OCI-LY1 (cell line): Measurements from ENCODE around the gene STAP1.

Experiments used
- H2AFZ ChIP-seq: fragments of 200-600 bp; sonication (generic), shearing (Covaris generic); 2 replicates; pipeline ENCODE4 v1.6.0; 2014; ENCODE audit warnings: antibody characterized with exemption, mild to moderate bottlenecking, low read length
- H3F3A ChIP-seq: fragments of 200-600 bp; sonication (generic), shearing (Covaris generic); 2 replicates; pipeline ENCODE4 v1.6.0; 2014; ENCODE audit warnings: mild to moderate bottlenecking, antibody characterized with exemption, low read length, moderate library complexity; ENCODE audit not compliant: insufficient read depth
- H3K27ac ChIP-seq: fragments of 200-600 bp; sonication (generic); 2 replicates; pipeline ENCODE4 v1.5.1; 2014; ENCODE audit warnings: low read length, mixed run types, mild to moderate bottlenecking, low read depth; ENCODE audit not compliant: poor library complexity, severe bottlenecking
- H3K27me3 ChIP-seq: fragments of 200-600 bp; sonication (generic); 2 replicates; pipeline ENCODE4 v1.6.0; 2014; ENCODE audit warnings: antibody characterized with exemption, mild to moderate bottlenecking, low read length, moderate library complexity; ENCODE audit not compliant: insufficient read depth
- H3K36me3 ChIP-seq: fragments of 200-600 bp; sonication (generic); 2 replicates; pipeline ENCODE4 v1.6.1; 2014; ENCODE audit warnings: mild to moderate bottlenecking, antibody characterized with exemption, low read length, moderate library complexity, mixed read lengths; ENCODE audit not compliant: insufficient read depth
- H3K4me1 ChIP-seq: fragments of 200-600 bp; sonication (generic); 2 replicates; pipeline ENCODE4 v1.5.1; 2014; ENCODE audit warnings: mild to moderate bottlenecking, low read length, moderate library complexity; ENCODE audit not compliant: insufficient read depth, severe bottlenecking
- H3K4me2 ChIP-seq: fragments of 200-600 bp; sonication (generic), shearing (Covaris generic); 2 replicates; pipeline ENCODE4 v1.6.1; 2014; ENCODE audit warnings: low read length
- H3K4me3 ChIP-seq: fragments of 200-600 bp; sonication (generic); 2 replicates; pipeline ENCODE4 v1.5.1; 2014; ENCODE audit warnings: low read length, low read depth, mild to moderate bottlenecking, mixed read lengths; ENCODE audit not compliant: poor library complexity, severe bottlenecking
- H3K79me2 ChIP-seq: fragments of 200-600 bp; shearing (Covaris generic); 2 replicates; pipeline ENCODE4 v1.6.1; 2016; ENCODE audit warnings: mixed run types, low read length, mixed read lengths; ENCODE audit not compliant: insufficient read depth
- H3K9ac ChIP-seq: fragments of 200-600 bp; sonication (generic), shearing (Covaris generic); 2 replicates; pipeline ENCODE4 v1.6.1; 2014; ENCODE audit warnings: mild to moderate bottlenecking, low read length, mixed read lengths
- H3K9me2 ChIP-seq: fragments of 200-600 bp; sonication (generic), shearing (Covaris generic); 2 replicates; pipeline ENCODE4 v1.6.1; 2014; ENCODE audit warnings: low read depth, mild to moderate bottlenecking, low read length, mixed read lengths
- H3K9me3 ChIP-seq: fragments of 200-600 bp; shearing (Covaris generic); 2 replicates; pipeline ENCODE4 v1.6.1; 2014; ENCODE audit warnings: low read length, mixed read lengths
- H4K20me1 ChIP-seq: fragments of 200-600 bp; sonication (generic), shearing (Covaris generic); 2 replicates; pipeline ENCODE4 v1.6.0; 2016; ENCODE audit warnings: mild to moderate bottlenecking, low read length; ENCODE audit not compliant: insufficient read depth
- EZH2 ChIP-seq: fragments of 200-600 bp; sonication (generic), shearing (Covaris generic); IDR thresholded peaks from 2 replicates; pipeline ENCODE4 v1.8.0; 2017; ENCODE audit warnings: borderline replicate concordance, mixed run types, mild to moderate bottlenecking, antibody characterized with exemption, low read length, moderate library complexity, mixed read lengths
- TF ChIP-seq, protein P1 (sequence below): fragments of 200-600 bp; sonication (generic), shearing (Covaris generic); IDR thresholded peaks from 2 replicates; pipeline ENCODE4 v1.5.1; 2017; ENCODE audit warnings: mild to moderate bottlenecking, antibody characterized with exemption, low read length, moderate library complexity, mixed read lengths

The STAP1 gene

GRCh38 chr4:67539830-67540229 lies 18.7 kb upstream of the STAP1 start:
- Histone ChIP-seq H3K9me3 (peaks cover 3% of the 10 kb centered on the region; the same call in 1 of the 2 replicates), H2AFZ (no peak overlapping the region), H3K27me3 (no peaks in the 10 kb centered on the region), H3K36me3 (peaks cover 84% of the 10 kb centered on the region), H3K9ac (no peak overlapping the region), H4K20me1 (no peaks in the 10 kb centered on the region), H3F3A (no peaks in the 10 kb centered on the region), H3K4me3 (no peak overlapping the region), H3K79me2 (peaks cover 42% of the 10 kb centered on the region), H3K9me2 (no peaks in the 10 kb centered on the region), H3K4me1 (peaks cover 22% of the 10 kb centered on the region), H3K27ac (no peak overlapping the region), H3K4me2 (no peak overlapping the region)
- TF ChIP-seq, protein P1, sequence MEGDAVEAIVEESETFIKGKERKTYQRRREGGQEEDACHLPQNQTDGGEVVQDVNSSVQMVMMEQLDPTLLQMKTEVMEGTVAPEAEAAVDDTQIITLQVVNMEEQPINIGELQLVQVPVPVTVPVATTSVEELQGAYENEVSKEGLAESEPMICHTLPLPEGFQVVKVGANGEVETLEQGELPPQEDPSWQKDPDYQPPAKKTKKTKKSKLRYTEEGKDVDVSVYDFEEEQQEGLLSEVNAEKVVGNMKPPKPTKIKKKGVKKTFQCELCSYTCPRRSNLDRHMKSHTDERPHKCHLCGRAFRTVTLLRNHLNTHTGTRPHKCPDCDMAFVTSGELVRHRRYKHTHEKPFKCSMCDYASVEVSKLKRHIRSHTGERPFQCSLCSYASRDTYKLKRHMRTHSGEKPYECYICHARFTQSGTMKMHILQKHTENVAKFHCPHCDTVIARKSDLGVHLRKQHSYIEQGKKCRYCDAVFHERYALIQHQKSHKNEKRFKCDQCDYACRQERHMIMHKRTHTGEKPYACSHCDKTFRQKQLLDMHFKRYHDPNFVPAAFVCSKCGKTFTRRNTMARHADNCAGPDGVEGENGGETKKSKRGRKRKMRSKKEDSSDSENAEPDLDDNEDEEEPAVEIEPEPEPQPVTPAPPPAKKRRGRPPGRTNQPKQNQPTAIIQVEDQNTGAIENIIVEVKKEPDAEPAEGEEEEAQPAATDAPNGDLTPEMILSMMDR = no peak
- no peak for TF ChIP-seq EZH2

DNA sequence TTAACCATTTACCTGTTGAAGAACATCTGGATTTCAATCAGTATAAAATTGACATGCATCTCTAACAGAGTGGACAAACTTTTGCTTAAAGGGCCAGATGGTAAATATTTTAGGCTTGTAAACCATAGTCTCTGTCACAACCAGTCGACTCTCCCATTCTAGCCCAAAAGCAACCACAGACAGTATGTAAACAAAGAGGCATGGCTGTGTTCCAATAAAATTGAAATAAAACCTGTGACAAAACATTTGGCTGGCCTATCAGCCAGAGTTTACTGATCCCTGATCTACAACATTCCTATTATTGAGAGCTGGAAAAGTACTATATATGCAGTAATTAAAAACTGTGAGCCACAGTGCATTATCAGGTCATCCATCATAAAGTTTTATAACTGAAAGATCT lies 16.5 kb upstream of the STAP1 start:
- TF ChIP-seq, protein P1 = no peak
- TF ChIP-seq EZH2 = no peak
- no peak overlapping the region for H2AFZ ChIP-seq
- H3K9me3 ChIP-seq = no peaks in the 10 kb centered on the region
- no peaks in the 10 kb centered on the region for H3F3A ChIP-seq
- H3K36me3 ChIP-seq = peaks cover 66% of the 10 kb centered on the region
- peaks cover 40% of the 10 kb centered on the region for H3K79me2 ChIP-seq
- no peaks in the 10 kb centered on the region for H3K9me2 ChIP-seq
- H3K4me3 ChIP-seq = no peak overlapping the region
- peaks cover 28% of the 10 kb centered on the region for H3K4me1 ChIP-seq
- H3K9ac ChIP-seq = no peak overlapping the region
- no peak overlapping the region for H3K4me2 ChIP-seq
- H3K27me3 ChIP-seq = no peaks in the 10 kb centered on the region
- no peak overlapping the region for H3K27ac ChIP-seq
- H4K20me1 ChIP-seq = no peaks in the 10 kb centered on the region

- peak within 1 kb of the TSS; percentile 75 for H3K4me2 ChIP-seq
- H3K27me3 ChIP-seq = no peaks in the 10 kb centered on the region
- TF ChIP-seq, protein P1 = no peak
- no peak for TF ChIP-seq EZH2
- peaks cover 32% of the 10 kb centered on the region for H3K36me3 ChIP-seq
- H2AFZ ChIP-seq = peak within 1 kb of the TSS; percentile 90
- H3F3A ChIP-seq = no peaks in the 10 kb centered on the region
- H3K9me2 ChIP-seq = no peaks in the 10 kb centered on the region
- H4K20me1 ChIP-seq = no peaks in the 10 kb centered on the region
- peak within 1 kb of the TSS; percentile 97 for H3K4me3 ChIP-seq
- H3K4me1 ChIP-seq = peaks cover 41% of the 10 kb centered on the region
- H3K9me3 ChIP-seq = no peaks in the 10 kb centered on the region
- peak within 1 kb of the TSS; percentile 98 for H3K9ac ChIP-seq
- peaks cover 37% of the 10 kb centered on the region for H3K79me2 ChIP-seq
- H3K27ac ChIP-seq = peak within 1 kb of the TSS; percentile 83
Observed at GRCh38 chr4:67545199-67546003, 13.1 kb upstream of the STAP1 start, which contains the start of gene CENPC. TSS of gene CENPC (minus strand) at chr4:67545503. CDS start at chr4:67545355, 148 bp downstream.
